Measurements from ENCODE around the gene CELSR2.

DNA sequence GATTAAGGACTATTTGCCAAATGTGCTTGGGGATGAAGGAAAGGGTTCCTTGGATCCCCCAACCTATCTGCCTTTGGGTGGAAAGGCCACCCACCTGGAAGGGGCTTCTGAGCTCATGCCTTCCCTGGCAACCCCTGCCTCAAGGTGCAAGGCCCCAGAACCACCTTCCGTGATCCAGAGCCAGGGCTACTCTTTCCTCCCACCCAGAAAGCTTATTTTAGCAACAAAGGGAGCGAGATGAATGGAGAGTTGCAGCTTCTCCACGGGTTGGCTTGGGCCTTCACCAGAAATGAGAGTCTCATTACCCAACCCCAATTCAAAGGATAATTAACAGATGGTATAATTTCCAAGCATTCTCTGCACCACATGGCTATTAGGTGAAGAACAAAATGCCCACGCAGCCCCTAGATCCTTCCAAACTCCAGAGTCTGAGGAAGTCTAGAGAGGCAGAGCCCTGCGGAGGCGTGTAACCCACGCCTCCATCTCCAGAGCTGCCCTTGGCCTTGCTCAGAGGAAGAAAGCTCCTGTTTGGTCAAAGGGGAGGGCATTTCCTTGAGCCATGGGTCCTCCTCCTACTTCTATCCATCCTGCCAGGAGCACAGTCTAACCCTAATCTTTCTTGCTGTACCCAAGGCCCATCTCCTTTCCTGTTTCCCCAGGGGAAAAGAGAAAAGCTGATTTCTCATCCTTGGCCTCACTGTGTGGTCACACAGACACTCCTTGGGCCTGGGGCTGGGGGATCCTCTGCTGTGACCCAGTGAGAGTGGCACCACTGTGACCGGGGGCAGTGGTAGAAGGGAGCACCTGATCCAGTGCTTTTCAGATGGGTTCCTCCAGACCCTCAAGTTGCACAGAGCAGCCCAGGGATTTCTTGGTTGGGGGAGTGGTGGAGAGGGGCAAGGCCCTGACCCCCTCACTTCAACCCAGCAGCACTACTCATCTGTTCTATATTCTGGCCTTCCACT is 1.7 kb upstream of the CELSR2 start:
- TF ChIP-seq TAF1 (IDR thresholded peaks at IDR 0.05; ENCODE audit: borderline replicate concordance, insufficient read depth, low read length) = no peak
- no peak for TF ChIP-seq SIN3A (IDR thresholded peaks at IDR 0.05; ENCODE audit: borderline replicate concordance, insufficient read depth, low read length)
